Natural killer cell (primary cell): ENCODE measurements around the gene PPP1R12B. TPM values are rescaled to one million over a fixed set of nuclear protein-coding genes. Genes with fewer than 3 reads are reported as not detected.
"Not testable (repeated sequence)": the region's sequence is repeated elsewhere in the genome, so short reads cannot be mapped to it uniquely, and the experiment has no call there.

Experiments used
- ATAC-seq, 3 donors: fragments of 150-1000 bp in 2 of 3; fragments of 200-7000 bp in 1 of 3; cut with Tn5 transposase; 1 replicate in 1 of 3; 2 replicates in 2 of 3; pipeline ENCODE4 v1.10.0; 2021; ENCODE audit warnings: mild to moderate bottlenecking in 2 of 3, moderate library complexity in 2 of 3
- DNase-seq, 2 donors: peaks; one replicate each; pipeline versions ENCODE4 v3.0.0 to v3.0.0-alpha.2; 2013 to 2021; ENCODE audit warnings: mixed read lengths in 1 of 2
- H3K27ac ChIP-seq: one replicate; pipeline ENCODE4 v1.5.1; 2013; ENCODE audit warnings: mild to moderate bottlenecking, low read length
- H3K27me3 ChIP-seq: one replicate; pipeline ENCODE4 v1.6.1; 2013; ENCODE audit warnings: low read length; ENCODE audit not compliant: control insufficient read depth, insufficient read depth
- H3K36me3 ChIP-seq: one replicate; pipeline ENCODE4 v1.6.1; 2013; ENCODE audit warnings: low read length; ENCODE audit not compliant: control insufficient read depth, insufficient read depth
- H3K4me1 ChIP-seq: one replicate; pipeline ENCODE4 v1.6.1; 2013; ENCODE audit warnings: low read length; ENCODE audit not compliant: control insufficient read depth, insufficient read depth
- H3K4me3 ChIP-seq: one replicate; pipeline ENCODE4 v1.5.1; 2013; ENCODE audit warnings: low read length
- H3K9me3 ChIP-seq: one replicate; pipeline ENCODE4 v1.6.1; 2013; ENCODE audit warnings: low read length; ENCODE audit not compliant: control insufficient read depth, insufficient read depth
- H3K27ac Mint-ChIP-seq, 2 donors: one replicate each; pipeline ENCODE4 v1.8.0; 2022; ENCODE audit warnings: mild to moderate bottlenecking in 2 of 2, mixed read lengths in 2 of 2, moderate library complexity in 1 of 2
- H3K27me3 Mint-ChIP-seq, 2 donors: one replicate each; pipeline ENCODE4 v1.8.0; 2022; ENCODE audit warnings: low read depth in 2 of 2, mixed read lengths in 2 of 2
- H3K36me3 Mint-ChIP-seq: one replicate; pipeline ENCODE4 v1.8.0; 2022; ENCODE audit warnings: mixed read lengths
- H3K4me1 Mint-ChIP-seq, 2 donors: one replicate each; pipeline ENCODE4 v1.8.0; 2022; ENCODE audit warnings: mixed read lengths in 2 of 2
- H3K4me3 Mint-ChIP-seq: one replicate; pipeline ENCODE4 v1.8.0; 2022; ENCODE audit warnings: mild to moderate bottlenecking, moderate library complexity, mixed read lengths
- H3K9me3 Mint-ChIP-seq, 2 donors: one replicate each; pipeline ENCODE4 v1.8.0; 2022; ENCODE audit warnings: mixed read lengths in 2 of 2
- CTCF ChIP-seq: fragments of 200-600 bp; IDR thresholded peaks from one replicate; pipeline ENCODE4 v1.8.0; 2022; ENCODE audit warnings: antibody characterized with exemption
- WGBS: methylation state at CpG from one replicate; pipeline ENCODE4 v1.1.7; 2013; ENCODE audit warnings: missing lambda C conversion rate; ENCODE audit not compliant: insufficient coverage; 5-methylcytosine and 5-hydroxymethylcytosine counted together
- intact Hi-C: fragments of 100-400 bp; cut with micrococcal nuclease; formaldehyde crosslinking; loops from one replicate; pipeline ENCODE4 v1.14.2; 2022
- total RNA-seq, 4 donors: library from RNA; stranded (reverse); fragments of 120-200 nt in 1 of 4; gene quantifications; one replicate each; pipeline versions ENCODE4 v1.2.3 to v1.2.4, GENCODE V29; 2013 to 2022

Gene PPP1R12B
- total RNA-seq, 3 donors from 2014 or later (not counting 1 experiment from before 2014, with no cell fraction given), result 27.8 to 47.5 (median 46.5) TPM

- H3K36me3 Mint-ChIP-seq, DNase-seq, H3K4me3 Mint-ChIP-seq, H3K27ac ChIP-seq, ATAC-seq, H3K27me3 ChIP-seq, H3K4me1 ChIP-seq, H3K27ac Mint-ChIP-seq, H3K4me3 ChIP-seq, intact Hi-C loops, H3K9me3 Mint-ChIP-seq, H3K9me3 ChIP-seq, H3K36me3 ChIP-seq, H3K27me3 Mint-ChIP-seq: not testable (repeated sequence)
- 93% methylated on average over 1 of the region's 2 CpGs for WGBS
- H3K4me1 Mint-ChIP-seq, result peaks cover 26 to 31% of the 10 kb centered on the region in 2 donors
Observed at GRCh38 chr1:202380535-202380934, 32.0 kb downstream of the PPP1R12B start.

GRCh38 chr1:202381867-202382266 lies 33.4 kb downstream of the PPP1R12B start:
- H3K27ac Mint-ChIP-seq, H3K27ac ChIP-seq, H3K27me3 ChIP-seq, H3K9me3 ChIP-seq, H3K4me3 ChIP-seq, ATAC-seq, intact Hi-C loops, H3K9me3 Mint-ChIP-seq, H3K36me3 Mint-ChIP-seq, H3K4me3 Mint-ChIP-seq, H3K36me3 ChIP-seq, H3K4me1 ChIP-seq, DNase-seq, H3K27me3 Mint-ChIP-seq: not testable (repeated sequence)
- 100% methylated on average over 1 of the region's 4 CpGs for WGBS
- peaks cover 18 to 29% of the 10 kb centered on the region in 2 donors for H3K4me1 Mint-ChIP-seq

GRCh38 chr1:202395831-202396230 lies 47.3 kb downstream of the PPP1R12B start:
- H3K4me3 Mint-ChIP-seq, intact Hi-C loops, H3K36me3 ChIP-seq, H3K27me3 Mint-ChIP-seq, H3K9me3 ChIP-seq, H3K27ac Mint-ChIP-seq, H3K4me1 ChIP-seq, H3K4me1 Mint-ChIP-seq, H3K27me3 ChIP-seq, DNase-seq, H3K36me3 Mint-ChIP-seq, H3K27ac ChIP-seq, H3K9me3 Mint-ChIP-seq, ATAC-seq, H3K4me3 ChIP-seq: not testable (repeated sequence)
- WGBS, result 73% methylated on average over 3 of the region's 3 CpGs

GRCh38 chr1:202397256-202397655 lies 48.8 kb downstream of the PPP1R12B start:
- Histone ChIP-seq H3K27me3 (no peaks in the 10 kb centered on the region), H3K4me1 (no peaks in the 10 kb centered on the region), H3K4me3 (no peak overlapping the region), H3K36me3 (no peaks in the 10 kb centered on the region), H3K27ac (no peak overlapping the region), H3K9me3 (no peaks in the 10 kb centered on the region)
- Mint-ChIP-seq H3K4me1 (peaks cover 7 to 9% of the 10 kb centered on the region in 2 donors), H3K9me3 (no peaks in the 10 kb centered on the region), H3K27ac (no peak overlapping the region), H3K27me3 (no peaks in the 10 kb centered on the region), H3K36me3 (no peaks in the 10 kb centered on the region), H3K4me3 (no peak overlapping the region)
- no peak for ATAC-seq
- no peak for DNase-seq
- TF ChIP-seq CTCF, result no peak
- intact Hi-C loops, result no loop called here

- intact Hi-C loops, H3K9me3 ChIP-seq, H3K4me3 Mint-ChIP-seq, H3K27me3 ChIP-seq, H3K4me1 ChIP-seq, H3K27me3 Mint-ChIP-seq, H3K9me3 Mint-ChIP-seq, H3K36me3 ChIP-seq, DNase-seq, H3K4me1 Mint-ChIP-seq, H3K36me3 Mint-ChIP-seq, H3K27ac ChIP-seq, H3K4me3 ChIP-seq, H3K27ac Mint-ChIP-seq, ATAC-seq: not testable (repeated sequence)
- WGBS, result no CpG with 5 or more reads among the region's 1 CpG
Observed at GRCh38 chr1:202398439-202398838, 49.9 kb downstream of the PPP1R12B start.

- H3K9me3 ChIP-seq, H3K27me3 ChIP-seq, intact Hi-C loops, H3K36me3 Mint-ChIP-seq, H3K27ac Mint-ChIP-seq, ATAC-seq, H3K4me1 ChIP-seq, H3K36me3 ChIP-seq, H3K9me3 Mint-ChIP-seq, H3K27ac ChIP-seq, H3K4me3 ChIP-seq, H3K27me3 Mint-ChIP-seq, DNase-seq, H3K4me3 Mint-ChIP-seq: not testable (repeated sequence)
- H3K4me1 Mint-ChIP-seq, result peaks cover 0 to 16% of the 10 kb centered on the region in 2 donors
- no CpG with 5 or more reads among the region's 1 CpG for WGBS
Observed at GRCh38 chr1:202401771-202402170, 53.3 kb downstream of the PPP1R12B start.

- H3K9me3 ChIP-seq, H3K4me3 Mint-ChIP-seq, H3K9me3 Mint-ChIP-seq, H3K27ac Mint-ChIP-seq, intact Hi-C loops, H3K27ac ChIP-seq, H3K4me3 ChIP-seq, DNase-seq, H3K4me1 ChIP-seq, H3K27me3 Mint-ChIP-seq, H3K36me3 Mint-ChIP-seq, ATAC-seq, H3K27me3 ChIP-seq, H3K36me3 ChIP-seq: not testable (repeated sequence)
- H3K4me1 Mint-ChIP-seq, result peaks cover 0 to 24% of the 10 kb centered on the region in 2 donors
- WGBS, result 78% methylated on average over 1 of the region's 2 CpGs
Observed at GRCh38 chr1:202403381-202403780, 54.9 kb downstream of the PPP1R12B start.
